Right lung (tissue), 5 donors: Measurements from ENCODE around the gene VTN. TPM values are rescaled to one million over a fixed set of nuclear protein-coding genes. Genes with fewer than 3 reads are reported as not detected.

Source experiments
- DNase-seq, 2 donors: peaks; one replicate each; pipeline ENCODE4 v3.0.0-alpha.2; 2013
- polyA plus RNA-seq, 5 donors: library from polyadenylated mRNA; unstranded; fragments of 120-200 nt; gene quantifications; one replicate each; pipeline versions ENCODE4 v1.2.1 to v1.2.3, GENCODE V29; 2013; ENCODE audit warnings: inconsistent platforms in 1 of 5, low replicate concordance in 1 of 5; ENCODE audit not compliant: insufficient read length in 5 of 5, insufficient read depth in 1 of 5

Gene VTN
- polyA plus RNA-seq, 5 donors = 0.35 to 11.6 (median 0.51) TPM

DNA sequence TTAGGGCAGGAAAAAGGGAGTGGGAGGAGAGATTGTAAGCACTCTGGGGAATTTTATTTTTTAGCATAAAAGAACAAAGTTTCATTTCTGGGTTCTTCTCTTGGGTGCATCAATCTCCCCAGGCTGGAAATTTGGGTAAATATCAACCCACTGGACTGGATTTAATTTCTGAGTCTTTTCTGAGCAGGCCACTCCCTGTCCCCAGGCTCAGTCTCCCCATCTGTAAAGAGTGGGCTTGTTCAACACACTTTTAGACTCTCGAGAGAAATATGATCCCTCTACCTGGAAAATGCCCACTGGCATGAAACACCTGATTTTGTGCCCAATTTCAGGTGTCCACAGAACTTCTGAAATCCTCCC lies 617 bp upstream of the VTN start:
- no peak for DNase-seq

DNA sequence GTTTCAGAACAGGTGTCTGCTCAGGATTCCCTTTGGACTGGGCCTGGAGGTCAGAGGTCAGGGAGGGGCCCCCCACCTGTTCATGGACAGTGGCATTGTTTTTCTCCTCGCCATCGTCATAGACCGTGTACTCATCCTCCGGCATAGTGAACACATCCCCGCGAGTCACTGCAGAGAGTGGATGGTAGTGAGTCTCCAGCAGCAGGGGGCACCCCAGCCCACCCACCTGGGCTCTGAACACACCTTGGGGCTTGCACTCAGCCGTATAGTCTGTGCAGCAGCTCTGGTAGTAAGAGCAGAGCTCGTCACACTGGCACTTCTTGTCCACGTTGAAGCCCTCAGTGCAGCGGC lies 448 bp downstream of the VTN start:
- no peak for DNase-seq

DNA sequence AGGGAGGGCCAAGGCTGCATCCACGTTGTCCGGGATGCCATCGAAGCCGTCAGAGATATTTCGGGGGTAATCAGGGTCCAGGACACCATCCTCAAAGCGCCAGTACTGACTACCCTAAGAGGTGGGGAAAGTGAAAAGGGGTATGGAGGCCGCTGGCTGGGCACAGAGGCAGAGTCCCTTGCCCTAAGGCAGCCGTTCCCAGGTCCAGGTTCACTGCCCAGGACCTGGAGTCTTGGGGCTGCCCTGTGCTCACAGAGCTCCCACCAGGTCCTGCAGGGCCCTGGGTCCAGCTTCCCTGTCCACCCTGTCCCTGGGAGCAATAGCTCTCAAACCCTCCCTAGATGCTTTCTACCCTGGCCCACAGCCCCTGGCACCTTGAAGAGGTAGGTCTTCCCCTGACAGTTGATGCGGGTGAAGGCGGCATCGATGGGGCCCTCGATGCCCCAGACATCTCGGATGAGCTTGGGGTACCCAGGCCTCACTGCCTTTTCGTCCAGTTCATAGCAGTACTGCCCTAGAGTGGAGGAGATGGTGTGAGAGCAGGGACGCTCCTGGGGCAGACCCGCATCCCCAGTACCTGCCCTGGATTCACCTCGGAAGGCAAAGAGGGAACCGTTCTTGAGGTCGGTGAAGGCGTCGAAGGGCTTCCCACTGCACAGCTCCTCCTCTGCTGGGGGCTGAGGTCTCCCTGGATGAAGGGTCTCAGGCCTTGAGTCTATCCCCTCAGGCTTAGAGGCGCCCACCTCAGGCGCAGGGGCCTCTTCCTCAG lies 1.0 kb downstream of the VTN start:
- no peak for DNase-seq

GRCh38 chr17:28368306-28368831 lies 1.7 kb downstream of the VTN start:
- no peak for DNase-seq

GRCh38 chr17:28367641-28368305 lies 2.3 kb downstream of the VTN start:
- DNase-seq = no peak

- no peak for DNase-seq
Measured at GRCh38 chr17:28366605-28367004, 3.5 kb downstream of the VTN start.

- DNase-seq = no peak
Measured at GRCh38 chr17:28365487-28365886, 4.6 kb downstream of the VTN start.

GRCh38 chr17:28364665-28365363 lies 5.3 kb downstream of the VTN start, which contains the start of gene SEBOX:
Gene SEBOX, minus strand, starts transcription at chr17:28365199. Its CDS starts 48 bp downstream, at chr17:28365151.
- DNase-seq = no peak

GRCh38 chr17:28363776-28364650 lies 6.1 kb downstream of the VTN start:
- DNase-seq = no peak

- no peak for DNase-seq
Measured at GRCh38 chr17:28363186-28363585, 6.9 kb downstream of the VTN start.

DNA sequence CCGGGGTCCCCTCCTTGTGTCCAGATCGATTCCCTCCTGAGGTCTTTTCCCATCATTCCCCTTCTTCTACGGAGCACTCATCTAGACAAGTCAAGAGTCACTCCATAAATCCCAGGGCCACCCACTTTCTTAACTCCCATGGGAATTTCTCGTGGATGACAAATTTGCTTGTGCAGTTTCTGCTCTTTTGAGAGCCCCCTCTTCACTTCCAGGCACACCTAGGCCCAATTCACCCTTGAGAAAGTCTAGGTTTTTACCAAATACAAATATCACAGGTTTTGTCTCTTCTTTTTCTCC lies 12.3 kb downstream of the VTN start:
- DNase-seq = no peak

DNA sequence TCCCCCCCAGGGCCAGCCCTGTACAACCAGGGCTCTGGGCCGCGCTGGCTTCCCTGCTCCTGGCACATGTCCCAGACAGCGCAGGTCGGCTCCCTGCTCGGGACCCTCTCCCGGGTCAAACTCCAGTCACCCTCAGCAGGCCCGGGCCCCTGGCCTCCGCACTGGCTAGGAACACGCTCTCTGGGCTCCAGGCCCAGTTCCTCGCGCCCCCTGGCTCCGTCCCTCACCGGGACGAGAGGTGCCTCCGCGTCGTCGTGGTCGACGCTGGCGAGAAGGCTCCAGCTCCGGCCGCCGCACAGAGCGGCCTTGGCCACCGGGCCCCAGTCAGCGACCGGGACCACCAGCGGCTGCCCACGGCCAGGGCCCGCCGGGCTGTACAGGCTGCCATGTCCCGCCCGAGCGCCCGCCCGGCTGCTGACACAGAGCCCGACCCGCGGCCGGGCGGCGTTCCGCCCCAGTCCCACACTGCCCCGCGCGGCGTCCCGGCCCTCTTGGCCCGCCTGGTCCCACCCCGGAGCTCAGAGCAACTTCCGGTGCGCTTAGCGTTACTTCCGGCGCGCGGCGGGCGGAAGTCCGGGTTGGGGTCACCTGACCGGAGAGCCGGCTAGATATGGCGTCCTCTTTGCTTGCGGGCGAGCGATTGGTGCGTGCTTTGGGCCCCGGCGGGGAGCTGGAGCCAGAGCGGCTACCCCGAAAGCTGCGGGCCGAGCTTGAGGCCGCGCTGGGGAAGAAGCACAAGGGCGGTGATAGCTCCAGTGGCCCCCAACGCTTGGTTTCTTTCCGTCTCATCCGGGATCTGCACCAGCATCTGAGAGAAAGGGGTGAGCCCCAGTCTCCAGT lies 12.8 kb downstream of the VTN start, which contains the start of gene POLDIP2:
POLDIP2 (minus strand) TSS at position 467 of the 840 bp plus-strand sequence; CDS start at position 388, 79 bp downstream.
- DNase-seq = peak; percentile 94

GRCh38 chr17:28350271-28350670 lies 19.8 kb downstream of the VTN start:
- DNase-seq = no peak

DNA sequence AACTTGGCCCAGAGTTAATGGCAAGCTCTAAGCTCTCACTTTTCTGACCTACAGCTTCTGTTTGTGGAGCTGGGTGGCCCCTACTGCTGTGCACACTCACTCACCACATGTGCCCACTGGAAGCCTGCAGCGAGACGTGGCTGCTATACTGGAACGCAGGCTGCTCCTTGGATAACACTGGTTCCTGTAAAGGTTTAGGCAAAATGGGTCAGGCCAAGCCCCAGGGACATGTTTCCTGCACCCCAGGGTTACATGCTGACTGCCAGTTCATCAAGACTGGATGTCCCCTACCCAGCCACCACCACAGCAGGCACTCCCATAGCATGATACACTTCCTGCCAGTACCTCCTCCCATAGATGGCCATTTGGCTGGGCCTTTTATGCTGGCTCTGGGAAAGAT lies 21.1 kb downstream of the VTN start:
- no peak for DNase-seq

DNA sequence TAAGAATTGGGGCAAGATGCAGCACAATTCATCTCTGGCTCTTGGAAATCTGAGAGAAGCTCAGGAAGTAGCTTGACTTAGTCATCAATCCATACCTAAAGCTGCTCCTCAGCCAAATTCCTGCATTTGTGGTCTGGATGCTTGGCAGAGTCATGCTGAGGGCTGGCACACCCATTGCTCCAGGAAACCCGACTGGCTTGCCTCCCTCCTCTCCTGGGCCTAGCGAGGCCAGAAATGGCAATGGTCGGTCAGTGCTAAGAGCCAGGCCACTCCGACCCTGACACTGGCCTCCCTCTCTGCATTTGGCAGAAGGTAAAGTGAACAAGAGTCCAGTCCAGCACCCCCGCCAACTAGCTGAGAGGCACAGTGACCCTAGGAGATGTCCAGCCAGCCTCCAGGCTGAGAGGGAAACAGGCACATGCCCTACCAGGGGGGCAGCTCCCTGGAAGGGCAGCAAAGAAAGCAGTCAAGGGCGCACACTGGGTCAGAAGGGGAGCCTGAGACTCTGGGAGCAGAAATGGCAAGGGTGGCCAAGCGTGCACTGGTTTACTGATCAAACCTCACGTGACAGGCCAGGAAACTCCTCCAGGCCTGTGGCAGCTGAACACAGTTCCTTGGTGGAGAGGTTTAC lies 22.7 kb downstream of the VTN start:
- no peak for DNase-seq

- no peak for DNase-seq
Measured at GRCh38 chr17:28346746-28347246, 23.3 kb downstream of the VTN start.

- no peak for DNase-seq
Measured at GRCh38 chr17:28346199-28346580, 23.9 kb downstream of the VTN start.

- DNase-seq = no peak
Measured at GRCh38 chr17:28345419-28346198, 24.5 kb downstream of the VTN start.

GRCh38 chr17:28344435-28344901 lies 25.6 kb downstream of the VTN start:
- DNase-seq = no peak
